Activated naive CD4-positive, alpha-beta T cell treated with anti-CD3 and anti-CD28 coated beads, Interleukin-2, amount 10 ng/mL, durations not matched to agents 5 hours and 36 hours (primary cell): ENCODE data around the gene FDX2. TPM values are rescaled to one million over a fixed set of nuclear protein-coding genes. Genes with fewer than 3 reads are reported as not detected.

Experiments used
- total RNA-seq, 2 experiments: library from RNA; stranded (reverse); gene quantifications; one replicate each; pipeline ENCODE4 v1.2.3, GENCODE V29; 2021

FDX2 gene
- 1 to 10 TPM; 4.0 to 5.3 TPM for total RNA-seq

GRCh38 chr19:10315335-10316214, at the start of gene FDX2:
Gene FDX2, minus strand, starts transcription at chr19:10316015. Its CDS starts 19 bp downstream, at chr19:10315996.

GRCh38 chr19:10339380-10339960, 23.7 kb upstream of the FDX2 start, which contains the start of gene ICAM3:
Gene ICAM3, minus strand, starts transcription at chr19:10339624. Its CDS starts 10 bp downstream, at chr19:10339614.

GRCh38 chr19:10332965-10333757, 17.3 kb upstream of the FDX2 start, which contains the start of gene RAVER1:
Gene RAVER1, minus strand, starts transcription at chr19:10333529. Its CDS starts 22 bp downstream, at chr19:10333507.

GRCh38 chr19:10309423-10309822, 6.4 kb downstream of the FDX2 start, which contains the start of gene ZGLP1:
Gene ZGLP1, minus strand, starts transcription at chr19:10309815.

GRCh38 chr19:10289836-10290356, 25.9 kb downstream of the FDX2 start, which contains the start of gene ICAM5:
Gene ICAM5, plus strand, starts transcription at chr19:10289952. Its CDS starts 92 bp downstream, at chr19:10290044.

GRCh38 chr19:10286803-10287737, 28.7 kb downstream of the FDX2 start, which contains the start of gene ICAM4:
Gene ICAM4, plus strand, starts transcription at chr19:10286955. Its CDS starts 58 bp downstream, at chr19:10287013.

GRCh38 chr19:10270616-10271394, 45.0 kb downstream of the FDX2 start, which contains the start of gene ICAM1:
Gene ICAM1, plus strand, starts transcription at chr19:10271120. Its CDS starts 40 bp downstream, at chr19:10271160.

Other genes starting within 250 kb of the FDX2 start
- gene SHFL, start 229.7 kb downstream of the FDX2 start, total RNA-seq: 10 to 100 TPM; 68.9 to 71.2 TPM
- gene ANGPTL6, start 213.3 kb downstream of the FDX2 start, total RNA-seq: 1 to 10 TPM; 1.8 to 2.3 TPM
- 10 to 100 TPM; 91.9 TPM for gene PPAN, start 209.7 kb downstream of the FDX2 start, total RNA-seq
- 10 to 100 TPM; 38.7 to 40.5 TPM for gene P2RY11, start 204.3 kb downstream of the FDX2 start, total RNA-seq
- gene EIF3G, start 196.1 kb downstream of the FDX2 start, total RNA-seq: 100 to 1,000 TPM; 259 to 263 TPM
- gene DNMT1, start 121.1 kb downstream of the FDX2 start, total RNA-seq: 100 to 1,000 TPM; 295 to 301 TPM
- gene S1PR2, start 84.7 kb downstream of the FDX2 start, total RNA-seq: 1 to 10 TPM; 5.2 to 5.8 TPM
- 10 to 100 TPM; 49.3 to 53.4 TPM for gene MRPL4, start 63.8 kb downstream of the FDX2 start, total RNA-seq
- gene ICAM1, start 44.9 kb downstream of the FDX2 start, total RNA-seq: 10 to 100 TPM; 13.9 to 15.3 TPM
- gene ICAM4, start 29.1 kb downstream of the FDX2 start, total RNA-seq: 1 to 10 TPM; 3.4 to 3.9 TPM
- gene ICAM5, start 26.1 kb downstream of the FDX2 start, total RNA-seq: under 1 TPM; 0.35 to 0.46 TPM
- 1 to 10 TPM; 1.4 to 1.6 TPM for gene ZGLP1, start 6.2 kb downstream of the FDX2 start, total RNA-seq
- gene RAVER1, start 17.5 kb upstream of the FDX2 start, total RNA-seq: 10 to 100 TPM; 63.4 to 67.4 TPM
- gene ICAM3, start 23.6 kb upstream of the FDX2 start, total RNA-seq: 100 to 1,000 TPM; 234 to 244 TPM
- gene TYK2, start 64.6 kb upstream of the FDX2 start, total RNA-seq: 100 to 1,000 TPM; 214 to 232 TPM
- 100 to 1,000 TPM; 208 to 225 TPM for gene CDC37, start 87.5 kb upstream of the FDX2 start, total RNA-seq
- 10 to 100 TPM; 31.7 to 32.6 TPM for gene PDE4A, start 104.5 kb upstream of the FDX2 start, total RNA-seq
- gene KEAP1, start 187.3 kb upstream of the FDX2 start, total RNA-seq: 10 to 100 TPM; 80.0 to 81.0 TPM
- under 1 TPM; 0.26 to 0.35 TPM for gene S1PR5, start 201.4 kb upstream of the FDX2 start, total RNA-seq
- gene ATG4D, start 227.9 kb upstream of the FDX2 start, total RNA-seq: 10 to 100 TPM; 34.2 to 35.1 TPM
- gene KRI1, start 250.0 kb upstream of the FDX2 start, total RNA-seq: 10 to 100 TPM; 62.7 to 67.1 TPM